Subcutaneous adipose tissue (tissue), 4 donors: ENCODE results near the gene RPS6KA4. TPM values are rescaled to one million over a fixed set of nuclear protein-coding genes. Genes with fewer than 3 reads are reported as not detected.

Experiments
- total RNA-seq, 4 donors: library from RNA; depleted of rRNA; stranded (reverse); fragments of >200 nt; gene quantifications; one replicate each; pipeline ENCODE4 v1.1.0, GENCODE V29; 2016
- TF ChIP-seq, protein P1 (sequence below): fragments of 450-650 bp; IDR thresholded peaks from one replicate; pipeline ENCODE4 v1.5.1; 2016; ENCODE audit warnings: low read depth, mild to moderate bottlenecking, control low read depth, antibody characterized with exemption, moderate library complexity

RPS6KA4 gene
- total RNA-seq, 4 donors from 2014 or later: 7.2 to 27.5 (median 16.3) TPM

DNA sequence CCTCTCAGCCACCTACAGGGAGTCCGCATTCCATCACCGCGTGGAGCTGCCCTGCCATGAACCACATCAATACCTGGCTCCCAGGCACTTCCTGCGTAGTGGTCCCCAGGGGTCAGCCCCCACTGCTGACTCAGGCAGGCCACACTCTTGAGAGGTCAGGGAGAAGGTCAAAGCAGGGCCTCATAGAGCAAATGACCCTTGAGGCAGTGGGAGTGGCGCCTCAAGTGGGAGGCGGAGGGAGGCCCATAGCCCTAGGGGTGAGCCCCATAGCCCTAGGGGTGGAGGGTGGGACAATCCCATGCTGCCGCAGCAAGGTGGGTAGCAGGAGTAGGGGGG is 36.1 kb upstream of the RPS6KA4 start:
- TF ChIP-seq, protein P1, sequence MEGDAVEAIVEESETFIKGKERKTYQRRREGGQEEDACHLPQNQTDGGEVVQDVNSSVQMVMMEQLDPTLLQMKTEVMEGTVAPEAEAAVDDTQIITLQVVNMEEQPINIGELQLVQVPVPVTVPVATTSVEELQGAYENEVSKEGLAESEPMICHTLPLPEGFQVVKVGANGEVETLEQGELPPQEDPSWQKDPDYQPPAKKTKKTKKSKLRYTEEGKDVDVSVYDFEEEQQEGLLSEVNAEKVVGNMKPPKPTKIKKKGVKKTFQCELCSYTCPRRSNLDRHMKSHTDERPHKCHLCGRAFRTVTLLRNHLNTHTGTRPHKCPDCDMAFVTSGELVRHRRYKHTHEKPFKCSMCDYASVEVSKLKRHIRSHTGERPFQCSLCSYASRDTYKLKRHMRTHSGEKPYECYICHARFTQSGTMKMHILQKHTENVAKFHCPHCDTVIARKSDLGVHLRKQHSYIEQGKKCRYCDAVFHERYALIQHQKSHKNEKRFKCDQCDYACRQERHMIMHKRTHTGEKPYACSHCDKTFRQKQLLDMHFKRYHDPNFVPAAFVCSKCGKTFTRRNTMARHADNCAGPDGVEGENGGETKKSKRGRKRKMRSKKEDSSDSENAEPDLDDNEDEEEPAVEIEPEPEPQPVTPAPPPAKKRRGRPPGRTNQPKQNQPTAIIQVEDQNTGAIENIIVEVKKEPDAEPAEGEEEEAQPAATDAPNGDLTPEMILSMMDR: no peak

DNA sequence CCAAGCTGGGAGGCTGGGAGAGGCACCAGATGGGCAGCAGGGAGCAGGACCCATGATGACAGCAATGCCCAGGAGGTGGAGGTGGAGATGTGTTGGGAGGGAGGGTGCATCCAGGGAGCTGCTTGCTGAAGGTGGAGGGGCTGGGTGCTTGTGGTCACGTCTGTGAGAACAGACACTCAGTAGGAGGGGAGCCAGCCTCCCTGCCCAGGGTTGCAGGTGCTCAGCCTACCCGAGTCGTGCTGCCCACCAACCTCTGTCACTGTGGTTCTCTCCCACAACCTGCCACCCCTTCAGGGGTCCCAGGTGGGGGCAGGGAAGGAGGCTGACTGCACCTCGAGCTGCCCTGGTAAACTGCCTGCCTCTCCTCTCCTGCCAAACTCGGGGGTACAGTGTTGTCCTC is 35.6 kb upstream of the RPS6KA4 start:
- TF ChIP-seq, protein P1: no peak

DNA sequence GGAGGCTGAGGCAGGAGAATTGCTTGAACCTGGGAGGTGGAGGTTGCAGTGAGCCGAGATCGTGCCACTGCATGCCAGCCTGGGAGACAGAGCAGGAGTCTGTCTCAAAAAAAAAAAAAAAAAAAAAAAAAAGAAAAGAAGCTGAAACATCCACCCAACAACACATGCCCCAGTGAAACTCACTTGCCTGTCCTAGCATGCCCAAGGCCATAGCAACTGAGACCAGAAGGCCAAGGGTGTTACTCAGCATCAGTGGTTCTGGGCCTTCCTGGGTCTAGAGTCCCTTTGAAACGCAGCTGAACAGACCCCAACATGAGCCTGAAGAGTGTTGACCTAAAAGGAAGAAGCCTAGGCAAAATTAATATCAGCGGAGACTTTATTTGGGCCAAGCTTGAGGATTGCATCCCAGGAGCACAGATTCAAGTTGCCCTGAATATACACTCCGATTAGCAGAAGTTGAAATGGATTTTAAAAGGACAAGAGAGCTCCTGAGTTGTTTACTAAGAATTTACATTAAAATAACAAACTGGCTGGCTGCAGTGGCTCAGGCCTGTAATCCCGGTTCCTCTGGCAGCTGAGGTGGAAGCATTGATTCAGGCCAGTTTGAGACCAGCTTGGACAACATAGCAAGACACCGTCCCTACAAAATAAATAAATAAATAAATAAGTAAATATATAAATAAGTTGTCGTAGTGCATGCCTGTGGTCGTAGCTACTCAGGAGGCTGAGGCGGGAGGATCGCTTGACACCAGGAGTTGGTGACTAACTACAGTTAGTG is 34.1 kb upstream of the RPS6KA4 start:
- TF ChIP-seq, protein P1: no peak

DNA sequence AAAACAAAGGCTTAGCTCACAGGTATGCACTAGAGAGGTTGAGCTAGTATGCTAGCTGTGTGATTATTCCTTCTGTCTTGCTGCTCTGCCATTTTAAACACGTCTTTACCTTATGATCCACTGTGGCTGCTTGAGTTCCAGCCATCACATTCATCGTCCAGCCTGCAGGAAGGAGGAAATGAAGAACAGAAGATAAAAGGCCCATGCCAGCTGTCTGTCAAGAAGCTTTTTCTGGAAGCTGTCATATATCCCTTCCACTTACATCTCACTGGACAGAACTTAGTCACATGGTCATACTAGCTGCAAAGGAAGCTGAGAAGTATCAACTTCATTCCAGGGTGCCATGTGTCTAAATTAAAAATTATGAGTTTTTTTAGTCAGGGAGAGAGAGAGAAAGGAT is 31.6 kb upstream of the RPS6KA4 start:
- TF ChIP-seq, protein P1: no peak

DNA sequence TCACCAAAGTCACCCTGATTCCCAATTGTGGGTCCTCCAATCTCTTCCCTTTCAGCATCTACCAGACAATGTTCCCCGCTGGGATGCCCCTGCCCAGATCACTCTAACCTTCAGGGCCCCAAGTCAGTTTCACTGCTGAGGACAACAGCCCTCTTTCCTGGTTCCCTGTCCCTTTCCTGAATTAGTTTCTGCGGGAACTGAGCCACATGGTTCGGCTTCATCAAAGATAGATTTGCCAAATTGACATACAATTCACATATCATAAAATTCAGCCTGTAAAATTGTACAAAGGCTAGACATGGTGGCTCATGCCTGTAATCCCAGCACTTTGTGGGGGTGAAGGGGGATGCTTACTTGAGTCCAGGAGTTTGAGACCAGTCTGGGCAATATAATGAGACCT is 31.0 kb upstream of the RPS6KA4 start:
- TF ChIP-seq, protein P1: no peak

DNA sequence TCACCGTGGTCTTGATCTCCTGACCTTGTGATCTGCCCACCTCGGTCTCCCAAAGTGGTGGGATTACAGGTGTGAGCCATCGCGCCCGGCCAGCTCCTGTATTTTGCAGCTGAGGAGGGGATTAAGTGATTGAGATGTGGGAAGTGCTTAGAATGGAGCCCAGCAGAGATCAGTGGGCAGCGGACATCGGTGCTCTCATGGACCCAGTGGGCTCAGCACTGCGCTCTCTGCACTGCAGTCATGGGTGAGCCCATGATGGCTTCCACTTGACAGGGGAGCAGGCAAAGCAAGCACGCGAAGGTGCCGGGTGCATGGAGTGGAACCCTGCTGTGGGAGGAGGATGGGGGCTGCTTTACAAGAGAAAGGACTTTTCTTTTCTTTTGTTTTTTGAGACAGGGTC is 28.1 kb upstream of the RPS6KA4 start:
- TF ChIP-seq, protein P1: no peak

DNA sequence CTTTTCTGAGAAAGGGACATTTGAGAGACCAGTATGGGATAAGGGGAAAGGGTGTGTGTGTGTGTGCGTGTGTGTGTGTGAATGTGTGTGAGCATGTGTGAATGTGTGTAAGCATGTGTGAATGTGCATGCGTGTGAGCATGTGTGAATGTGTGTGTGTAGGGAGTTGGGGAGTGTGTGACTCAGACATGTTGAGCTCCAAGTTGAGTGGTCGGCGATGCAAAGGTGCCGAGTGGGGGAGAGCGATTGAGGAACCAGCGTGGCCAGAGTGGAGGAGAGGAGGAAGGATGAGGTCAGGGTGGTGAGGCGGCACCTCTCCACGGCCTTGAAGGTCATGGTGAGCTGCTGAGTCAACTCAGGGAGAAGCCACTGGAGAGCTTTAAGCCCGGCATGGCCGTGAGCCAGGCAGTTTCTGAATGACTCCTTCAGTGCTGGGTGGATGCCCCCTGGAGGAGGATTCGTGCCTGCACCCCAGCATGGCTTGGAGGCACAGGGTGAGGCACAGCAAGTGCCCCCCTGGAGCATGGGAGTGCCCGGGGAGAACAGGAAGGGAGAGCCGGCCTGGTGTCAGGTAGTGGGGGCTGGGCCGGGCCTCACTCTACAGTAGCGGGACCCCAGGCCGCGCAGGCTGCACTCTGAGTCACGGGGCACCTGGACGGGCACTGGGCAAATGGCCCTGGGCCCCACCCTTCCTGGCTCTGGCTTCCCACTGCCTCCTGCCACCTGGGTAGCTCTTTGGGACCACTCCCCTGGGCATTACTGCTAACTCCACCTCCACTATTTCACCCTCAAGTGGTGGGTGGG is 27.2 kb upstream of the RPS6KA4 start:
- TF ChIP-seq, protein P1: no peak
